RWPE1 (cell line): ENCODE results near the gene ZNF445.
"Not testable (repeated sequence)": the region's sequence is repeated elsewhere in the genome, so short reads cannot be mapped to it uniquely, and the experiment has no call there.

ENCODE experiments used
- CTCF ChIA-PET: fragments of 350-600 bp; sonication (Branson Sonifier 250); formaldehyde crosslinking; extraction: SDS; loops from one replicate; lab custom pipeline; 2021; lab: Yijun Ruan, JAX
- POLR2A ChIA-PET: fragments of 400-600 bp; formaldehyde crosslinking; extraction: SDS; loops from one replicate; lab custom pipeline; 2020; ENCODE audit warnings: antibody characterized with exemption; ENCODE audit not compliant: low non-redundant PET; lab: Yijun Ruan, JAX
- DNase-seq: peaks from one replicate; pipeline ENCODE4 v3.0.0; 2012; ENCODE audit warnings: low spot score
- H3K27ac ChIP-seq: fragments of 450-650 bp; 2 replicates; pipeline ENCODE4 v1.5.1; 2017
- TF ChIP-seq, protein P1 (sequence below): fragments of 450-650 bp; conservative IDR thresholded peaks from 2 replicates; pipeline ENCODE4 v1.5.1; 2017; ENCODE audit warnings: low read depth, mild to moderate bottlenecking

ZNF445 gene

DNA sequence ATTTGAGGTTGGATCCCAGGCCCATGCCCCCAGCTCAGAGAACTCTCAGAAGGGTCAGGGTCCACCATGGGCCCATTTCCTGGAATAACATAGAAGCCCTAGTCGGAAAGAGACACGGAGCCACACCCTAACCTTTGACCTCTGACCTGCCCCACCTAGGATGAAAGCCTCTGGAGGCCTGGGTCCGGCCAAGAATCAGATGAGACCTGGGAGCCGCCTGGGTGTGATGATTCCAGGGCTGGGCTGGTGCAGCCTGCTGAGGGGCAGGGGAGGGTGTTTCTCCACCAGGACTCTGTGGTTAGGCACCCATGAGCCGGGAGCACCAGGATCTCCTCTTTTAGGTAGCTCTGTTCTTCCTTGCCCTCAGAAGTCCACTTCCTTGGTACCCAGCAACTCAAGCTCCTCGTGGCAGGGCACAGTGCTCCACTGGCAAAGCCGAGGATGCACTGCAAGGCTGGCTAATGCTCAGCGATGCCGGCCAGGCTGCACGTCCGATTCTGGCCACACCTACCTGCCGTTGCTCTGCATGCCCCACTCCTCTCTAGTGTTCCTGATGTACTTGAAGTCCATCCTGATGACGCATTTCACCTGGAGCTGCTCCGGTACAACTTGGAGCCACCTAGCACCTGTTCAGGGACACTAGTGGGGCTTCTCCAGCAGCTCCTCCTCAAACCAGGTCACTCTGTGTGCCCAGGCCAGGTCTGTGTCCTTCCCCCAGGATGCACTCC, 57.4 kb downstream of the ZNF445 start:
- DNase-seq: no peak
- TF ChIP-seq, protein P1, sequence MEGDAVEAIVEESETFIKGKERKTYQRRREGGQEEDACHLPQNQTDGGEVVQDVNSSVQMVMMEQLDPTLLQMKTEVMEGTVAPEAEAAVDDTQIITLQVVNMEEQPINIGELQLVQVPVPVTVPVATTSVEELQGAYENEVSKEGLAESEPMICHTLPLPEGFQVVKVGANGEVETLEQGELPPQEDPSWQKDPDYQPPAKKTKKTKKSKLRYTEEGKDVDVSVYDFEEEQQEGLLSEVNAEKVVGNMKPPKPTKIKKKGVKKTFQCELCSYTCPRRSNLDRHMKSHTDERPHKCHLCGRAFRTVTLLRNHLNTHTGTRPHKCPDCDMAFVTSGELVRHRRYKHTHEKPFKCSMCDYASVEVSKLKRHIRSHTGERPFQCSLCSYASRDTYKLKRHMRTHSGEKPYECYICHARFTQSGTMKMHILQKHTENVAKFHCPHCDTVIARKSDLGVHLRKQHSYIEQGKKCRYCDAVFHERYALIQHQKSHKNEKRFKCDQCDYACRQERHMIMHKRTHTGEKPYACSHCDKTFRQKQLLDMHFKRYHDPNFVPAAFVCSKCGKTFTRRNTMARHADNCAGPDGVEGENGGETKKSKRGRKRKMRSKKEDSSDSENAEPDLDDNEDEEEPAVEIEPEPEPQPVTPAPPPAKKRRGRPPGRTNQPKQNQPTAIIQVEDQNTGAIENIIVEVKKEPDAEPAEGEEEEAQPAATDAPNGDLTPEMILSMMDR: no peak
- H3K27ac ChIP-seq: no peak overlapping the region
- CTCF ChIA-PET: no interaction called here
- POLR2A ChIA-PET: no interaction called here

DNA sequence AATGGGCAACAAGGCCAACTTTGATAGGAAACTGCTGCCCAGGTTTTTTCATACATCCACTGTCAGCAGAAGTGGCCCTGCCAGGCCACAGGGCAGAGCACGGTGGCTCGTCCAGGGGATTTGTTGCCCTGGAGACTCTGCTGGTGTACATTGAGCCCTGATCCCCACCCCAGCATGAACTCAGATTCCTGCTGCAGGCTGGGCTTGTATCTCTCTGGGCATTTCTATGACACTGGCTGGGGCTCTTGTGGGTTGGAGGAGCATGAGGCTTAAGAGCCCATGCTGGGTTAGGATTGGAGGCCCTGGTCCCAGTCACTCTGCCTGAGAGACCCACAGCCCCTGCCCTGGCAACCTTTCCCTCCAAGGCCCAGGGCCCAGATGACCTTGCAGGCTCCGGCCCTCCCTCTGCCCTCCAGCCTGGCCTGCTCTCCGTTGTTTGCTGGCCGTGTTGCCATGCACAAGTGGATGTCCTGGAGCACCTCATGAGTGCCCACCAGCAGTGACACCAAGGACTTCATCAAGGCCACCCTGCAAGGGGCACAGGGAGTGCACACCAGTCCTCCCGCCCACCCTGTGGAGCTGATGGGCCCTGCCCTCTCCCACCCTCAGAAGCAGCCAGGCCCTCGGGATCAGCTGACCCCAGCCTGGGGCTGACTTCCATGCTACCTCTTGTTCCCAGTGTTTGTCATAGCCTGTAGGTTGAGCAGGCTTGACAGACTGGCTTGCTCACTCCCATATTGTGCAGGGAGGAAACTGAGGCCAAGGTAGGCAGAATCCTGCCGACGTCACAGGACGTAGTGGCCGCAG, 58.2 kb downstream of the ZNF445 start:
- H3K27ac ChIP-seq: no peak overlapping the region
- ChIA-PET CTCF (no interaction called here), POLR2A (no interaction called here)
- DNase-seq: no peak
- TF ChIP-seq, protein P1: no peak

DNA sequence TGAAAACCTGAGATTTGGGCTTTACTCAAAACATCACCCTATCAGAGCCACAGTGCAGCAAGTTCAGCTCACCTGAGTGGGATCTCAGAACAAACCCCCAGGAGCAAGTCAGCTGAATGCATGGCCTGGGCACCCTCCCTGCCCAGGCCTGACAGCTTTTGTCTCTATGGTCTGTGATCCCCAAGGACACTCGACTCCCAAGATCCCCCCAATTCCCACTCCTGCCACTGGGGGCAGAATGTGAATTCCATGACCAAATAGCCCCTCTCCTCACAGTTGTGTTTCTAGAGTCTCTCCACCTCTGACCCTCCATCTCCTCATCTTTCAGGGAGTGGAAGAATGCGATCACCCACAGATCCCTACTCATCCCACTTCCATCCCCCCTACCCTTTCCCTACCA, 58.9 kb downstream of the ZNF445 start:
- no peak overlapping the region for H3K27ac ChIP-seq
- TF ChIP-seq, protein P1: no peak; the same call in 1 of the 2 replicates
- DNase-seq: no peak
- POLR2A ChIA-PET: no interaction called here
- CTCF ChIA-PET: no interaction called here

DNA sequence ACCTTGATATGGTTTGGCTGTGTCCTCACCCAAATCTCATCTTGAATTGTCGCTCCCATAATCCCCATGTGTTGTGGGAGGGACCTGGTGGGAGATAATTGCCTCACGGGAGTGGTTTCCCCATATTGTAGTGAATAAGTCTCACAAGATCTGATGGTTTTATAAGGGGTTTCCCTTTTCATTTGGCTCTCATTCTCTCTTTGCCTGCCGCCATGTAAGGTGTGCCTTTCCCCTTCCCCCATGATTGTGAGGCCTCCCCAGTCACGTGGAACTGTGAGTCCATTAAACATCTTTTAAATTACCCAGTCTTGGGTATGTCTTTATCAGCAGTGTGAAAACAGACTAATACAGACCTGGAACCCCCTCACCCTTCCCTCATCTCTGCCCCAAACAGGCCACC, 59.4 kb downstream of the ZNF445 start:
- H3K27ac ChIP-seq, CTCF ChIA-PET, DNase-seq, POLR2A ChIA-PET: not testable (repeated sequence)

DNA sequence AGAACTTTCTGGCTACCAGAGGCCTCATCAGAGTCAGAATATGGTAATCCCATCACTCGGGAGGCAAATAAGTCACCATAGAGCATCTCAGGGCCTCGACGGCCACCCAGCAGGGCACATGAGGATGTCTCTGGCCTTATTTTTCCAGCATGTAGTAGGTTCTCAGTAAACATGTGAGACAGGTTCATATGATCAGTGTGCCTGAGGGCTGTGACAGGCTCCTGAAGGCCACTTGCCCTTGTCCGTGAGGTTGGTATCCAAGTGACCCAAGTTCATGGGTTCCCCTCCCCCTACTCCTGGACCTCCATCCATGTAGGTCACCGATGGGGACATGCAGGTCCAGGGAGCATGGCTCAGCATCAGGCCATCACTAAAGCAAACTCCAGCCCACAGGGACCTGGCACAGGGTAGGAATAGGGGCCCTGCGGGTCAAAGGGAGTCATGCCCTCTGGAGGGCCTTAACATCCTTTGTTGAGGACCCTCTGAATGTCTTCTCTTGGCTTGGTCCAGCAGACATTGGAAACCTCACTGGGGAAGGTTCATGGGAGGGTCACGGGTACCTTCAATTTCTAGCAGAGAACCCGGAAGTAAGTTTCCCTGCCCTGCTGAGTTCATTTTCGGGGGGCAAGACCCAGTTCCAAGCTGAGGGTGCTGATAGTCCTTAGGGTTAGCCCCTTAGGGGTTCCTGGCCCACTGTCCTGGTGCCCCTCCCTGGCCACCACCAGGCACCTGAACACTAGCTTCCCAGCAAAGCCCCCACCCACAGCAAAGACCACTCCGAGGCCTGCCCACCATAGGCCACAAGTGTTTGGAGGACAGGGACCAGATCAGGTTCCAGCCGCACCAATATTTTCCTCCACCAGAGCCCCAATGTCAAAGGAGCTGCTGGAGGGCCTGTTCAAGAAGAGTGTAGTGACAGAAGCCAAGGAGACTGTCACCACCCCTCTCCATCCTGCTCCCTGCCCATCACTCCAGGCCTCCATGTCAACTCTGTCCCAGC, 61.1 kb downstream of the ZNF445 start:
- DNase-seq: no peak
- POLR2A ChIA-PET: no interaction called here
- CTCF ChIA-PET: no interaction called here
- TF ChIP-seq, protein P1: no peak
- no peak overlapping the region for H3K27ac ChIP-seq

DNA sequence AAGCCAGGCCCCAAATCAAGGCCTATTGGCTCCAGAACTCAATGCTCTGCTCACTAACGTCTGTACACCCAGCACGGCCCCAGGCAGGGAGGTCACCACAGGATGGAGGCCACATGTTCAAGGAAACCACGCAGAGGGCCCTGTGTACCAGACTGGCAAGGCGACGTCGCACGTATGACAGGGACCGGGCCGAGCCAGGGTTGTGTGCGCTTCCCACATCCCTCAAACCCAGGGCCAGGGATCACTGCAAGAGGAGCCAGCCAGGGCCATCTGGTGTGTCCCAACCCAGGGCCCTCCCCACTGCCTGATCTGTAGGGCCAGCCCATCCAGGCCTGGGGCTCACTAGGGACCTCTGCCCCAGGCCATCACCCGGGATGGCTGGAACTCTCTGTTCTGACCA, 62.0 kb downstream of the ZNF445 start:
- POLR2A ChIA-PET: no interaction called here
- TF ChIP-seq, protein P1: no peak
- H3K27ac ChIP-seq: no peak overlapping the region
- CTCF ChIA-PET: no interaction called here
- no peak for DNase-seq
